Lung microvascular endothelial cell (primary cell): ENCODE results near the gene CCDC181. TPM values are rescaled to one million over a fixed set of nuclear protein-coding genes. Genes with fewer than 3 reads are reported as not detected.
"Not testable (repeated sequence)": the region's sequence is repeated elsewhere in the genome, so short reads cannot be mapped to it uniquely, and the experiment has no call there.

ENCODE experiments used
- DNase-seq, 2 donors: peaks; one replicate each; pipeline versions ENCODE4 v3.0.0 to v3.0.0-alpha.2; 2010; ENCODE audit warnings: low read depth in 2 of 2
- total RNA-seq: library from RNA; depleted of rRNA; stranded (reverse); fragments of >200 nt; gene quantifications from 2 replicates; pipeline ENCODE4 v1.2.1, GENCODE V29; 2014

Gene CCDC181
- total RNA-seq: not detected in 2 replicates

GRCh38 chr1:169427081-169427641 is at the start of gene CCDC181:
Gene CCDC181 (minus strand): TSS chr1:169427474. CDS start chr1:169424927, 2,547 bp downstream.
- peak; percentile 4 to 26 for DNase-seq

- no peak for DNase-seq
These were observed 48.6 kb upstream of the CCDC181 start for GRCh38 chr1:169475806-169476387.

GRCh38 chr1:169474302-169474995 is 47.2 kb upstream of the CCDC181 start:
- no peak for DNase-seq

GRCh38 chr1:169473347-169473746 is 46.1 kb upstream of the CCDC181 start:
- no peak for DNase-seq

GRCh38 chr1:169472738-169473137 is 45.5 kb upstream of the CCDC181 start:
- no peak for DNase-seq

- DNase-seq: no peak
These were observed 41.7 kb upstream of the CCDC181 start for GRCh38 chr1:169468982-169469381.

- DNase-seq: peak; percentile 33 to 58
These were observed 39.3 kb upstream of the CCDC181 start for GRCh38 chr1:169466259-169467230.

GRCh38 chr1:169465281-169465680 is 38.0 kb upstream of the CCDC181 start:
- no peak for DNase-seq

GRCh38 chr1:169462385-169462784 is 35.1 kb upstream of the CCDC181 start:
- DNase-seq: no peak

- DNase-seq: no peak
These were observed 34.2 kb upstream of the CCDC181 start for GRCh38 chr1:169461390-169462000.

GRCh38 chr1:169460191-169460833 is 33.0 kb upstream of the CCDC181 start:
- peak in 1 of 2 donors; percentile 13 for DNase-seq

- DNase-seq: no peak
These were observed 30.2 kb upstream of the CCDC181 start for GRCh38 chr1:169457443-169457842.

- DNase-seq: no peak
These were observed 28.8 kb upstream of the CCDC181 start for GRCh38 chr1:169456029-169456428.

GRCh38 chr1:169452921-169453320 is 25.6 kb upstream of the CCDC181 start:
- no peak for DNase-seq

- no peak for DNase-seq
These were observed 24.0 kb upstream of the CCDC181 start for GRCh38 chr1:169451218-169451824.

- DNase-seq: no peak
These were observed 16.6 kb upstream of the CCDC181 start for GRCh38 chr1:169443923-169444322.

- no peak for DNase-seq
These were observed 1.0 kb downstream of the CCDC181 start for GRCh38 chr1:169426174-169426705.

- no peak for DNase-seq
These were observed 6.0 kb downstream of the CCDC181 start for GRCh38 chr1:169421309-169421708.

- no peak for DNase-seq
These were observed 12.3 kb downstream of the CCDC181 start for GRCh38 chr1:169414952-169415351.

- not testable (repeated sequence) for DNase-seq
These were observed 18.9 kb downstream of the CCDC181 start for GRCh38 chr1:169408340-169408739.
